ENCODE measurements around the gene RFNG.

DNA sequence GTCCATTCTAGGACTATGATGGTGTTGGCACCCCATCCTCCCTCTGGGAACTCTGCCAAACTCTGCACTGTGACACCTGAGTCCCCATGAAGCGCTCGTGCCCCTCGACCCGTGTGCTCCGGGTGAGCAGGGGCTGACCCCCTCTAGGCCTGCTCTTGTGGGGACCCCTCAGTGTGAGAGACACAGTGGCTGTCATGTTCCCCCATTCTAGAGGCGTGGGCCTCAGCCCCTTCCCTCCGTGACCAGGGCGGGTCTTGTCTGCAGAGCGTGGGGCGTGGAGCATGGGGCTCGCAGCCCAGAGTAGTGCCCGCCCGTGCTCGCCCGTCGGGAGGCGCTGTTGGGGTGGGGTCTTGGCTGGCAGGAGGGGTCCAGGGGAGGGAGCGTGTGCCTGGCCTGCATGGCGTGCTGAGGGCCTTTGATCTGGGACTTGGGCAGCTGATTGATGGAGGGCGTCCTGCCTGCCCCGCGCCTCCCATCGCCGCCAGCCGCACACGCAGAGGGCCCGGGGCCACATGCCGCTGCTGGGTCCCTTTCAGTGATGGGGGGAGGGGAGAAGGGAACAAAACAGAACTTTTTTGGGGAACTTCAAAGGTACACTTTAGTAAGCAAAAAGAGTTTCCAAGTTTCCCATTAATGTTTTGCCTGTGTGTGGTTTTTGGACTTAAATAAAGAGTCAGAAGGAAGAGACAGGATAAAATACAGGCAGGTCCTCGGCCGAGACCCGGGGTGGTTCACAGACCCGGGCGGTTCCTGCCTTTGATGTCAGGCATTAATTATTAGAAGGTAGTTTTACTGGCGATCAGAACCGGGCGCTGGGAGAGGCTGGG lies 51.4 kb downstream of the RFNG start:
- TF ChIP-seq, protein P1, sequence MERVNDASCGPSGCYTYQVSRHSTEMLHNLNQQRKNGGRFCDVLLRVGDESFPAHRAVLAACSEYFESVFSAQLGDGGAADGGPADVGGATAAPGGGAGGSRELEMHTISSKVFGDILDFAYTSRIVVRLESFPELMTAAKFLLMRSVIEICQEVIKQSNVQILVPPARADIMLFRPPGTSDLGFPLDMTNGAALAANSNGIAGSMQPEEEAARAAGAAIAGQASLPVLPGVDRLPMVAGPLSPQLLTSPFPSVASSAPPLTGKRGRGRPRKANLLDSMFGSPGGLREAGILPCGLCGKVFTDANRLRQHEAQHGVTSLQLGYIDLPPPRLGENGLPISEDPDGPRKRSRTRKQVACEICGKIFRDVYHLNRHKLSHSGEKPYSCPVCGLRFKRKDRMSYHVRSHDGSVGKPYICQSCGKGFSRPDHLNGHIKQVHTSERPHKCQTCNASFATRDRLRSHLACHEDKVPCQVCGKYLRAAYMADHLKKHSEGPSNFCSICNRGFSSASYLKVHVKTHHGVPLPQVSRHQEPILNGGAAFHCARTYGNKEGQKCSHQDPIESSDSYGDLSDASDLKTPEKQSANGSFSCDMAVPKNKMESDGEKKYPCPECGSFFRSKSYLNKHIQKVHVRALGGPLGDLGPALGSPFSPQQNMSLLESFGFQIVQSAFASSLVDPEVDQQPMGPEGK (CRISPR knock-in tag; IDR thresholded peaks at IDR 0.05) = peak; percentile 96
- TF ChIP-seq SP2 (CRISPR knock-in tag; IDR thresholded peaks at IDR 0.05) (peak; percentile 58; the same call in 1 of the 2 replicates), SNRNP70 (IDR thresholded peaks at IDR 0.05; ENCODE audit: low read depth, low read length) (no peak), ZNF3 (CRISPR knock-in tag; IDR thresholded peaks at IDR 0.05) (no peak), EZH2 (conservative IDR thresholded peaks at IDR 0.05; ENCODE audit: low read depth, low read length) (no peak), ATF1 (CRISPR knock-in tag; IDR thresholded peaks at IDR 0.05) (no peak), POLR2AphosphoS5 (IDR thresholded peaks at IDR 0.05; ENCODE audit: low read depth, low read length) (peak; percentile 5), MAFK (conservative IDR thresholded peaks at IDR 0.05 in 1 of 2, IDR thresholded peaks at IDR 0.05 in 1 of 2; ENCODE audit: low read length in 2 of 2) (no peak), ZFP36L1 (CRISPR knock-in tag; IDR thresholded peaks at IDR 0.05) (no peak), ATM (IDR thresholded peaks at IDR 0.05; ENCODE audit: borderline replicate concordance) (no peak)
- TF ChIP-seq, protein P2, sequence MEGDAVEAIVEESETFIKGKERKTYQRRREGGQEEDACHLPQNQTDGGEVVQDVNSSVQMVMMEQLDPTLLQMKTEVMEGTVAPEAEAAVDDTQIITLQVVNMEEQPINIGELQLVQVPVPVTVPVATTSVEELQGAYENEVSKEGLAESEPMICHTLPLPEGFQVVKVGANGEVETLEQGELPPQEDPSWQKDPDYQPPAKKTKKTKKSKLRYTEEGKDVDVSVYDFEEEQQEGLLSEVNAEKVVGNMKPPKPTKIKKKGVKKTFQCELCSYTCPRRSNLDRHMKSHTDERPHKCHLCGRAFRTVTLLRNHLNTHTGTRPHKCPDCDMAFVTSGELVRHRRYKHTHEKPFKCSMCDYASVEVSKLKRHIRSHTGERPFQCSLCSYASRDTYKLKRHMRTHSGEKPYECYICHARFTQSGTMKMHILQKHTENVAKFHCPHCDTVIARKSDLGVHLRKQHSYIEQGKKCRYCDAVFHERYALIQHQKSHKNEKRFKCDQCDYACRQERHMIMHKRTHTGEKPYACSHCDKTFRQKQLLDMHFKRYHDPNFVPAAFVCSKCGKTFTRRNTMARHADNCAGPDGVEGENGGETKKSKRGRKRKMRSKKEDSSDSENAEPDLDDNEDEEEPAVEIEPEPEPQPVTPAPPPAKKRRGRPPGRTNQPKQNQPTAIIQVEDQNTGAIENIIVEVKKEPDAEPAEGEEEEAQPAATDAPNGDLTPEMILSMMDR (CRISPR knock-in tag; IDR thresholded peaks at IDR 0.05) = peak; percentile 89
- TF ChIP-seq, protein P3, sequence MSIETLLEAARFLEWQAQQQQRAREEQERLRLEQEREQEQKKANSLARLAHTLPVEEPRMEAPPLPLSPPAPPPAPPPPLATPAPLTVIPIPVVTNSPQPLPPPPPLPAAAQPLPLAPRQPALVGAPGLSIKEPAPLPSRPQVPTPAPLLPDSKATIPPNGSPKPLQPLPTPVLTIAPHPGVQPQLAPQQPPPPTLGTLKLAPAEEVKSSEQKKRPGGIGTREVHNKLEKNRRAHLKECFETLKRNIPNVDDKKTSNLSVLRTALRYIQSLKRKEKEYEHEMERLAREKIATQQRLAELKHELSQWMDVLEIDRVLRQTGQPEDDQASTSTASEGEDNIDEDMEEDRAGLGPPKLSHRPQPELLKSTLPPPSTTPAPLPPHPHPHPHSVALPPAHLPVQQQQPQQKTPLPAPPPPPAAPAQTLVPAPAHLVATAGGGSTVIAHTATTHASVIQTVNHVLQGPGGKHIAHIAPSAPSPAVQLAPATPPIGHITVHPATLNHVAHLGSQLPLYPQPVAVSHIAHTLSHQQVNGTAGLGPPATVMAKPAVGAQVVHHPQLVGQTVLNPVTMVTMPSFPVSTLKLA (IDR thresholded peaks at IDR 0.05) = 0 out of 2 replicates have a peak, but pooled peaks have one; percentile 15
- TF ChIP-seq, protein P4, sequence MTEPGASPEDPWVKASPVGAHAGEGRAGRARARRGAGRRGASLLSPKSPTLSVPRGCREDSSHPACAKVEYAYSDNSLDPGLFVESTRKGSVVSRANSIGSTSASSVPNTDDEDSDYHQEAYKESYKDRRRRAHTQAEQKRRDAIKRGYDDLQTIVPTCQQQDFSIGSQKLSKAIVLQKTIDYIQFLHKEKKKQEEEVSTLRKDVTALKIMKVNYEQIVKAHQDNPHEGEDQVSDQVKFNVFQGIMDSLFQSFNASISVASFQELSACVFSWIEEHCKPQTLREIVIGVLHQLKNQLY (CRISPR knock-in tag; IDR thresholded peaks at IDR 0.05) = peak; percentile 75
